WTC11 (cell line): ENCODE data around the gene UTF1. TPM values are rescaled to one million over a fixed set of nuclear protein-coding genes. Genes with fewer than 3 reads are reported as not detected.

Experiments
- ATAC-seq: fragments of 200-7000 bp; cut with Tn5 transposase; 2 replicates; pipeline ENCODE4 v1.10.0; 2021; ENCODE audit warnings: mild to moderate bottlenecking, moderate library complexity
- CTCF ChIA-PET: fragments of 300-600 bp; sonication (Branson Sonifier 250); formaldehyde crosslinking; loops from one replicate; lab custom pipeline; 2021; ENCODE audit warnings: antibody characterized with exemption; lab: Charles Lee
- POLR2A ChIA-PET: fragments of 350-600 bp; sonication (Branson Sonifier 250); formaldehyde crosslinking; loops from one replicate; lab custom pipeline; 2021; ENCODE audit warnings: antibody characterized with exemption; lab: Charles Lee
- DNase-seq: peaks from one replicate; pipeline ENCODE4 v3.0.0; 2021; ENCODE audit warnings: low spot score
- H3K27ac Mint-ChIP-seq: 2 replicates; pipeline ENCODE4 v1.8.0; 2021; ENCODE audit warnings: mixed read lengths
- H3K27me3 Mint-ChIP-seq: 2 replicates; pipeline ENCODE4 v1.8.0; 2021; ENCODE audit warnings: low read depth, mild to moderate bottlenecking, moderate library complexity, mixed read lengths
- H3K36me3 Mint-ChIP-seq: 2 replicates; pipeline ENCODE4 v1.8.0; 2021; ENCODE audit warnings: mixed read lengths
- H3K4me1 Mint-ChIP-seq: 2 replicates; pipeline ENCODE4 v1.8.0; 2022; ENCODE audit warnings: mixed read lengths
- H3K4me3 Mint-ChIP-seq: 2 replicates; pipeline ENCODE4 v1.8.0; 2021; ENCODE audit warnings: mild to moderate bottlenecking, moderate library complexity, mixed read lengths
- H3K9me3 Mint-ChIP-seq: 2 replicates; pipeline ENCODE4 v1.8.0; 2021; ENCODE audit warnings: mixed read lengths
- ATF2 ChIP-seq: sonication (generic); formaldehyde crosslinking; IDR thresholded peaks from 2 replicates; pipeline ENCODE4 v1.8.1; 2022; ENCODE audit warnings: low read depth, missing genetic modification reagents, borderline replicate concordance
- E2F1 ChIP-seq: sonication (generic); formaldehyde crosslinking; IDR thresholded peaks from 2 replicates; pipeline ENCODE4 v1.8.0; 2022; ENCODE audit warnings: mild to moderate bottlenecking, missing genetic modification reagents
- E2F4 ChIP-seq: sonication (generic); formaldehyde crosslinking; IDR thresholded peaks from 2 replicates; pipeline ENCODE4 v1.8.1; 2022; ENCODE audit warnings: low read depth, mild to moderate bottlenecking, moderate library complexity, missing genetic modification reagents, borderline replicate concordance
- ELF4 ChIP-seq: sonication (generic); formaldehyde crosslinking; IDR thresholded peaks from 2 replicates; pipeline ENCODE4 v1.8.1; 2022; ENCODE audit warnings: low read depth, mild to moderate bottlenecking, moderate library complexity, missing genetic modification reagents
- ERG ChIP-seq: fragments of 250-450 bp; sonication (Bioruptor Pico); IDR thresholded peaks from 2 replicates; pipeline ENCODE4 v1.8.0; 2021; ENCODE audit warnings: mild to moderate bottlenecking
- FOXJ3 ChIP-seq: sonication (generic); formaldehyde crosslinking; IDR thresholded peaks from 2 replicates; pipeline ENCODE4 v1.9.0; 2021; ENCODE audit warnings: missing genetic modification reagents, mild to moderate bottlenecking, borderline replicate concordance
- GABPB1 ChIP-seq: sonication (generic); formaldehyde crosslinking; IDR thresholded peaks from 2 replicates; pipeline ENCODE4 v1.8.1; 2023; ENCODE audit warnings: mild to moderate bottlenecking, missing genetic modification reagents
- JAZF1 ChIP-seq: fragments of 250-450 bp; sonication (Bioruptor Pico); IDR thresholded peaks from 2 replicates; pipeline ENCODE4 v1.9.0; 2021; ENCODE audit warnings: moderate library complexity, mild to moderate bottlenecking, inconsistent platforms
- MAX ChIP-seq: sonication (generic); formaldehyde crosslinking; IDR thresholded peaks from 2 replicates; pipeline ENCODE4 v1.8.0; 2022; ENCODE audit warnings: mild to moderate bottlenecking, missing genetic modification reagents
- MLX ChIP-seq: sonication (generic); formaldehyde crosslinking; IDR thresholded peaks from 2 replicates; pipeline ENCODE4 v1.8.1; 2023; ENCODE audit warnings: mild to moderate bottlenecking, missing genetic modification reagents, moderate library complexity
- RELA ChIP-seq: sonication (generic); formaldehyde crosslinking; IDR thresholded peaks from 2 replicates; pipeline ENCODE4 v1.8.1; 2022; ENCODE audit warnings: missing genetic modification reagents, mild to moderate bottlenecking, borderline replicate concordance
- SOX15 ChIP-seq: fragments of 250-450 bp; sonication (Bioruptor Pico); IDR thresholded peaks from 2 replicates; pipeline ENCODE4 v1.9.0; 2021; ENCODE audit warnings: mild to moderate bottlenecking
- USF1 ChIP-seq: sonication (generic); formaldehyde crosslinking; IDR thresholded peaks from 2 replicates; pipeline ENCODE4 v1.8.0; 2022; ENCODE audit warnings: mild to moderate bottlenecking, missing genetic modification reagents
- ZNF121 ChIP-seq: sonication (generic); formaldehyde crosslinking; IDR thresholded peaks from 2 replicates; pipeline ENCODE4 v1.8.0; 2023; ENCODE audit warnings: missing genetic modification reagents
- ZNF317 ChIP-seq: sonication (generic); formaldehyde crosslinking; IDR thresholded peaks from 2 replicates; pipeline ENCODE4 v1.8.1; 2023; ENCODE audit warnings: low read depth, mild to moderate bottlenecking, moderate library complexity, missing genetic modification reagents, borderline replicate concordance
- ZNF423 ChIP-seq: fragments of 250-450 bp; sonication (Bioruptor Pico); IDR thresholded peaks from 2 replicates; pipeline ENCODE4 v2.1.2; 2022; ENCODE audit warnings: mild to moderate bottlenecking, moderate library complexity
- total RNA-seq: library from RNA; stranded (reverse); gene quantifications from 3 replicates; pipeline ENCODE4 v1.2.3, GENCODE V29; 2021

UTF1 gene
- total RNA-seq, 1 experiment from 2014 or later: 196 TPM

GRCh38 chr10:133215586-133215985 lies 14.4 kb upstream of the UTF1 start:
- no peak for DNase-seq
- no peak for ATAC-seq
- TF ChIP-seq ZNF317 (CRISPR knock-in tag): no peak
- TF ChIP-seq ELF4 (CRISPR knock-in tag): no peak
- TF ChIP-seq FOXJ3: no peak
- no peak for TF ChIP-seq MLX
- TF ChIP-seq ZNF423 (CRISPR knock-in tag): no peak
- no peak for TF ChIP-seq RELA (CRISPR knock-in tag)
- no peak for TF ChIP-seq ZNF121
- TF ChIP-seq JAZF1 (CRISPR knock-in tag): no peak
- TF ChIP-seq E2F4 (CRISPR knock-in tag): no peak
- TF ChIP-seq ATF2 (CRISPR knock-in tag): no peak
- no peak for TF ChIP-seq GABPB1 (CRISPR knock-in tag)
- TF ChIP-seq MAX (CRISPR knock-in tag): no peak
- TF ChIP-seq USF1 (CRISPR knock-in tag): no peak
- TF ChIP-seq SOX15 (CRISPR knock-in tag): no peak
- TF ChIP-seq E2F1 (CRISPR knock-in tag): no peak
- ChIA-PET CTCF (interaction anchor here (1.0 to 1.7 kb wide), 4 partner anchors 11 to 73 kb away, joined by 3 to 8 read pairs (median 4); no protein-coding TSS in a partner anchor), POLR2A (no interaction called here)
- no peak overlapping the region for H3K27ac Mint-ChIP-seq
- no peaks in the 10 kb centered on the region for H3K9me3 Mint-ChIP-seq
- H3K36me3 Mint-ChIP-seq: peaks cover 13% of the 10 kb centered on the region
- H3K4me1 Mint-ChIP-seq: peaks cover 3% of the 10 kb centered on the region; the same call in 1 of the 2 replicates
- H3K4me3 Mint-ChIP-seq: no peak overlapping the region
- no peaks in the 10 kb centered on the region for H3K27me3 Mint-ChIP-seq

- Mint-ChIP-seq H3K4me3 (no peak overlapping the region), H3K27ac (peak overlapping the region; percentile 60; the same call in 1 of the 2 replicates), H3K36me3 (peaks cover 13% of the 10 kb centered on the region), H3K4me1 (peaks cover 10% of the 10 kb centered on the region), H3K27me3 (no peaks in the 10 kb centered on the region), H3K9me3 (no peaks in the 10 kb centered on the region)
- ChIA-PET POLR2A (no interaction called here), CTCF (interaction anchor here (0.7 to 1.0 kb wide), 2 partner anchors 113 to 305 kb away, joined by 3 read pairs; no protein-coding TSS in a partner anchor)
- ATAC-seq: no peak
- no peak for DNase-seq
- no peak for TF ChIP-seq ERG (CRISPR knock-in tag)
Observed at GRCh38 chr10:133216776-133217175, 13.2 kb upstream of the UTF1 start.
